Dermis blood vessel endothelial cell (primary cell): Measurements from ENCODE around the gene ARHGEF16. TPM values are rescaled to one million over a fixed set of nuclear protein-coding genes. Genes with fewer than 3 reads are reported as not detected.

Source experiments
- DNase-seq: peaks from one replicate; pipeline ENCODE4 v3.0.0; 2010
- total RNA-seq: library from RNA; depleted of rRNA; stranded (reverse); fragments of >200 nt; gene quantifications from 2 replicates; pipeline ENCODE4 v1.2.3, GENCODE V29; 2014

Gene ARHGEF16
- total RNA-seq, 1 donor from 2014 or later = 0.51 TPM

GRCh38 chr1:3469104-3469848, 14.8 kb downstream of the ARHGEF16 start:
- no peak for DNase-seq

DNA sequence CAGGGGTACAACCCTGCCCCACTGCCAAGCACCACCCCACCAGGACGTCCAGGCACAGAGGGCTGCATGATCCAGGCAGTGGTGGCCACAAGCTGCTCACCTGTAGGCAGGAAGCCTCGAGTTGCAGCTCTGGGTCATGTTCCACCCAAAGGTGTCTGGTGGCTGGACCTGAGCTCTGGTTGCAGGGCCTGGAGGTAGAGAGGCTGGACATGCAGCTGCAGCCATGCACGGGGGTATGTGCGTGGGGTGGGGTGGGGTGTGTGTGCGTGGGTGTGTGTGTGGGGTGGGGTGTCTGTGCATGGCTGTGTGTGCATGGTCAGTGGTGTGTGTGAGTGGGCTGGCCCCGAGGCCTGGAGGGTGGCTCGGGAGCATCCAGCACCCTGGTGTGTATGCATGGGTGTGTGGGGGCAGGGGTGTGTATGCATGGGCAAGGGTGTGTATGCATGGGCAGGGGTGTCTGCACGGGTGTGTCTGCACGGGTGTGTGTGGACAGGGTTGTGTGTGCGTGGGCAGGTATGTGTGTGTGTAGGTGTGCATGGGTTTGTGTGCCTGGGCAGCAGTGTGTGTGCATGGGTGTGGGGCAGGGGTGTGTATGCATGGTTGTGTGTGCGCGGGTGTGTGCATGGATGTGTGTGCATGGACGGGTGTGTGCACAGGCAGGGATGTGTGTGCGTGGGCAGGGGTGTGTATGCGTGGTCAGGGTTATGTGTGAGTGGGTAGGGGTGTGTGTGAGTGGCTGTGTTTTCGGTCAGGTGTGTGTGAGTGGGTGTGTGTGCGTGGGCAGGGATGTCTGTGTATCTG, 15.6 kb downstream of the ARHGEF16 start:
- DNase-seq = no peak

DNA sequence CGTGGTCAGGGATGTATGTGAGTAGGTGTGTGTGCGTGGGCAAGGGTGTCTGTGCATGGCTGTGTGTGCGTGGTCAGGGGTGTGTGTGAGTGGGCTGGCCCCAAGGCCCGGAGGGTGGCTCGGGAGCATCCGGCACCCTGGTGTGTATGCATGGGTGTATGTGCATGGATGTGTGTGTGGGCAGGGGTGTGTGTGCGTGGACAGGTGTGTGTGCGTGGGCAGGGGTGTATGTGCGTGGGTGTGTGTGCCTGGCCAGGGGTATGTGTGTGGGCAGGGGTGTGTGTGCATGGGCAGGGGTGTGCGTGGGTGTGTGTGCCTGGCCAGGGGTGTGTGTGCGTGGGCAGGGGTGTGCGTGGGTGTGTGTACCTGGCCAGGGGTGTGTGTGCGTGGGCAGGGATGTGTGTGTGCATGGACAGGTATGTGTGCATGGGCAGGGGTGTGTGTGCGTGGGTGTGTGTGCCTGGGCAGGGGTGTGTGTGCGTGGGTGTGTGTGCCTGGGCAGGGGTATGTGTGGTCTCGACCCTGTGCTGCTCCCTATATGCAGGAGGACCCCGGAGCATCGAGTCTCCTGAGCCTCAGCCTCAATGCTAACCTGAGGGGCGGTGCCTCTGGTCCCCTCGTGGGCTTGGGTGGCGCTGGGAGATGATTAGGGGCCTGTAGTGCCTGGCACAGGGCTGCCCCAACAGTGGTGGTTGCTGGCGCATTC, 16.3 kb downstream of the ARHGEF16 start:
- no peak for DNase-seq

DNA sequence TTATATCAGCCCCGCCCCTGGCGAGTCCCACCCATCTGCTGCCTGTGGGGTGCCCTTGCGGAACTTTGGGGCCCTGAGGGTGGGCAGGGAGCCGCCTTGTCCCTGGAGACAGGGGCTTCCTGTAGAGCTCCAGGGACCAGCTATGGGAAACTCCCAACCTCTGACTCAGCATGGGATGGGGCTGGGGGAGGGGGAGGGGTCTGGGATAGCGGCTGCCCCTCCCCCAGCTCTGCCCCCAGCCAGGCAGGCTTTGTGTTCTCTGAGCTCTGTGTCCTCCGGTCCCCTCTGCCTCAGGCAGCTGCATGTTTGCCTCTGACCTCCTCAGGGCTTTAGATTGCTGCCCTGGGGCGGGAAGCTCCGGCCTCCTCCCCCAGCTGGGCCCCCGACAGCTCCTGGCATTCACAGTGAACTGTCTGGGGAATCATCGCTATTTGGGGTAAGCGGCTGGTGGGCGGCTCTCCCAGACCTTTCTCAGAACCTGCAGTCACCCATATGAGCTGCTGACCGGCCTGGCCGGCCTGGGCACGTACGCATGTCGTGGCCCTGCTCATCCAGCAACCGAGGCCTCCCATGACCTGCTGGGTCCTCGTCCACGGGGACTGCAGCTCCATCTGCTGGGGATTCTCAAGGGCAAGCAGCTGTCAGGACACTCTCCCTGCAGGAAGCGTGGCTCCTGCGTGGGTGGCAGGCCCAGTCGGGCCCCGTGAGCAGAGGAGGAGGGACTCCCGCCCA, 17.1 kb downstream of the ARHGEF16 start:
- DNase-seq = peak; percentile 65

GRCh38 chr1:3472088-3472850, 17.8 kb downstream of the ARHGEF16 start:
- no peak for DNase-seq

GRCh38 chr1:3472906-3473305, 18.4 kb downstream of the ARHGEF16 start:
- DNase-seq = no peak

GRCh38 chr1:3473381-3473844, 18.9 kb downstream of the ARHGEF16 start:
- no peak for DNase-seq

- no peak for DNase-seq
Observed at GRCh38 chr1:3474016-3474415, 19.6 kb downstream of the ARHGEF16 start.

GRCh38 chr1:3474421-3474820, 20.0 kb downstream of the ARHGEF16 start:
- no peak for DNase-seq

DNA sequence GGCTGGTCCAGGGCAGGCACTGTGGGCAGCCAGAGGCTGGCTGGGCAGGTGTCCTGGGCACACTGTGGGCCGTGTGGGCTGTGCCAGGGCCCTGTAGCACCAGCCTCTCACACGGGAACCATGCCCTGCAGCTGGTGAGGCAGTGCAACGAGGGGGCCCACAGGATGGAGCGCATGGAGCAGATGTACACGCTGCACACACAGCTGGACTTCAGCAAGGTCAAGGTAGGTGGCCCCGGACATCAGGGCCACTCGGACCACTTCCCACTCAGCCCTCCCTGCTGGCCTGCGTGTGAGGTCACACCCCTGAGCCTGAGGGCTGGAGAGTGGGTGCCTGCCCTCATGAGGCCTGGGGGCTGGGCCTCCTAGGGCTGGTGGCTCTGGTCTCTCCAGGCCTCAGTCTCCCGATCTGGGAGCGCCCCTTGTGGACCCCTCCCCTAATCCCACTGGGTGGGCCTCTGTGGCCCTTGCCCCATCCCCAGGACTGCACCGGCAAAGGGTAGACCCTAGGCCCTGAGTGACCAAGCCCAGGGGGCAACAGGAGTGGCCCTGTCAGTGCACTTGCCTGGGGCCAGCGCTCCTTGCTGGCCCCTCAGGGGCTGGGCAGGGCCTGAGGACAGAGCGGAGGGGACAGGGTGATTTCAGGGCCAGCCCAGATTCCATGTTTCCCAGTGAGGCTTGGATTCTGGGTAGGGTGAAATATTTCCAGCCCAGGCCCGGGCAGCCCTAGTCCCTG, 21.5 kb downstream of the ARHGEF16 start:
- no peak for DNase-seq

DNA sequence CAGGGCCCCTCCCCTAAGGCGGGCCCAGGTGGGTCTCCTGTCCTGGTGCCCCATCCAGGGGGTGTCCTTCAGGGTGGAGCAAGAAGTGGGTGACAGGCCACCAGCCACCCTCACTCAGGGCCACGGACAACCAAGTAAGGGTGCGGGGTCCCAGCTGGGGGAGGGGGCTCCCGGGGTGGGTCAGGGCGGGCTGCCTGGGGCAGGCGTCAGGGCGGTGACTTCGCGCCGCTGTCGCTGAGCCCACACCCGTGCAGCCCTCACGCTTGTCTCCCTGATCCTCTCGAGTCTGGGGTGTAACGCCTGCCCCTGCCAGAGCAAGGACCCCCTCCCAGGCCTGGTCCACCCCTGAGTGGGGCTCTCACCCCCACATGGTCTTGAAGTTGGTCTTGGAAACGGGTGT, 22.2 kb downstream of the ARHGEF16 start:
- DNase-seq = no peak

- no peak for DNase-seq
Observed at GRCh38 chr1:3477241-3477995, 23.0 kb downstream of the ARHGEF16 start.

DNA sequence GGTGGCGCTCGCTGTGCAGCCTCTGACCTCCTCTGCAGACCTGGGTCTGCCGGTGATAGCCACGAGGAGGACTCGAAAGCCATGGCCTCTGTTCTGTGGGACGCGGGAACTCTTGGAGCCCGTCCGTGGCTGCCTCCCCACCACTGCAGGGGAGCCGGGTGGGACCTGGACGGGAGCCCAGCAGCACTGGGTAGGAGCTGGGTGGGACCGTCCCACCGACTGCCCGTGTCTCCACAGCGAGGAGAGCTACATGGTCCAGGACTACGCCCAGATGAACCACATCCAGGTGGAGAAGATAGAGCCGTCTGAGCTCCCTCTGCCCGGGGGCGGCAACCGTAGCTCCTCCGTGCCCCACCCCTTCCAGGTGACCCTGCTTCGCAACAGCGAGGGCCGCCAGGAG, 23.7 kb downstream of the ARHGEF16 start:
- DNase-seq = no peak

DNA sequence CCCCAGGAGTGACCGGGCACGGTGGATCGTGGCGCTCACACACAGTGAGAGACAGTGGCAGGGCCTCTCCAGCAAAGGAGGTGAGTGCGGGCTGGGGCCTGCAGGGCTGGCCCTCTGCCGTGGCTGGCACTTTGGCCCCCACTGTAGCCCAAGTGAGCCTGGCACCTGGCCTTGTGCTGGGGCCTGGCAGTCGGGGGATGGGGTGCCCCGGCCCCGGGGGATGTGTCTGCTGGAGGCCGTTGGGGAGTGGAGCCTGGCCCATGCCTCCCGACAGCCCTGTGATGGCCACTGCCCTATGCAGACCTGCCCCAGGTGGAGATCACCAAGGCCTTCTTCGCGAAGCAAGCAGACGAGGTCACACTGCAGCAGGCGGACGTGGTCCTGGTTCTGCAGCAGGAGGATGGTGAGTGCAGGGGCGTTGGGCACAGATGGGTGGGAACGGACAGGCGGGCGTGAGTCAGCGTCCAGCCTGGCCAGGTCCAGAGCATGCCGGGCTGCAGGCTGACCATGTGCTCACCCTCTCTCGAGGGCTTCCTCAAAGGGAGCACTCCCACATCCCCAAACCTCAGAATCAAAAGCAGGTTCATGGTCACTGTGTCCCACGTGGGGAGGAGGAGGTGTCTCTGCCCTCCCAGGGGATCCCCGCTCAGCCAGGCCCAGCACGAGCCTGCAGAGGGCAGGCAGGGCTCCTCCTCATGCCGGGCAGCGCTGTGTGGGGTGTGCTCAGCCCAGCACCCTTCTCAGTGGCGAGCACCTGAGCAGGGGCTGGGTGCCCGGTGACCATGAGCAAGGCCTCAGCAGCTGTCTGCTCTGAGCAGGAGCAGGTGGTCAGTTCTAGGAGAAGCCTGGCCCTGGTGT, 25.3 kb downstream of the ARHGEF16 start:
- DNase-seq = no peak

GRCh38 chr1:3480369-3480719, 25.9 kb downstream of the ARHGEF16 start:
- no peak for DNase-seq

DNA sequence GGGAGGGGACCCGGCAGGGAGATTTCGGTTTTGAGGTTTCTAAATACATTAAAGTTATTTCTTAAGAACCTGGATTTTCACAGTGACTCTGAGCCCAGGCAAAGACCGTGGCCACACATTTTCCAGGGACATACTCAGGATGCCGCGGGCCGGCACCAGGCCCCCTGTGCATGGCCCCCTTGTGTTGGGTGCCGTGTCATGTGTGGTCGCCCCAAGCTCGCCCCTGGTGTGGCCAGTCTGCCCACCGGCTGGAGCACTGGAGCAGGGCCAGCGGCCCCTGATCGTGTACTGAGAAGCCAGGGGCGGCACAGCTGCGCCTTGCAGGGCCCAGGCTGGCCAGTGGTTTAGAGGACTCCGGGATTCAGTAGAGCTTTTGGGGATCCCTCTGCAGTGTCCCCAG, 26.6 kb downstream of the ARHGEF16 start:
- no peak for DNase-seq

GRCh38 chr1:3481836-3482375, 27.4 kb downstream of the ARHGEF16 start:
- DNase-seq = no peak

DNA sequence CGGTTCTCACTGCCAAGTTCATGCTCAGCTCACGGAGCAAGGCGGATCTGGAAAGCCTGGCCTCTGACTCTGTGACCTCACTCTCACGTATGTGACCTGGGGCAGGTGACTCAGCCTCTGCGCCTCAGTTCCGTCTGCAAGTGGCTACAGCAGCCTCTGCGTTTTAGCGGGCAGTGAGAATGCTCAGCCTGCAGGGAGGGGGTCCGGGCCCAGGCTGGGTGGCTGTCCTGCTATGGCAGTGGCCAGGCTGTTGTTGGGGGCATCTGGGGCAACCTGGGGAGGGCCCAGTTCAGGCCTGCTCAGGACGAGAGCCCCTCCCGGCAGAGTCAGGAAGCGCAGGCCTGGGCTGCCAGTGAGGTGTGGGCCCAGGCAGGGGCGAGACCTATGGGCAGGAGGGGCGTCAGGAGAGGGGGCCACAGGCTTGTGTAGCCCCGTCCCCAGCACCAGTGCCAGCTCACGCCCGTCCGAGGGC, 27.9 kb downstream of the ARHGEF16 start:
- peak; percentile 47 for DNase-seq

DNA sequence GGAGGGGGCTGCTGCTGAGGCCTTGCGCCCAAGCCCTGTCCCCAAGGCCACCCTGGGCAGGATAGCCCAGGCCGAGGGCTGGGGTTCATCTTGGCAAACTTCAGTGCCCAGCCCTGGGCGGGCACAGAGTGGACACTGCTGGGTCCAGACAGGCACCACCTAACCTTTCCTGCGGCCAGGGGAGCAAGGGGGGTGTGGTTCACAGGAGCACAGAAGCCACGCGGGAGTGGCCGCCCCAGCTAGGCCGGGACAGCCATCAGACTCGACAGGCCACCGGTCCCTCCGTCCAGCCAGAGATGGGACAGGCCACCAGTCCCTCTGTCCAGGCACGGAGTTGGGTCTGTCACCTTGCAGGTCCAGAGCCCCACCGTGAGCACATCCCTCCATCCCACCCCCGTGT, 28.9 kb downstream of the ARHGEF16 start:
- no peak for DNase-seq
